HG03457 (cell line): Measurements from ENCODE around the gene PAX6.

Source experiments
- ATAC-seq: cut with Tn5 transposase; IDR thresholded peaks from one replicate; pipeline ENCODE4 v1.9.1; 2021; ENCODE audit warnings: moderate number of reproducible peaks; ENCODE audit not compliant: unreplicated experiment

The PAX6 gene

GRCh38 chr11:31799435-31800397, 11.4 kb downstream of the PAX6 start:
- ATAC-seq: no peak

- no peak for ATAC-seq
Measured at GRCh38 chr11:31798554-31799434, 12.3 kb downstream of the PAX6 start.

GRCh38 chr11:31798057-31798553, 13.0 kb downstream of the PAX6 start:
- ATAC-seq: no peak

GRCh38 chr11:31797190-31798056, 13.7 kb downstream of the PAX6 start:
- ATAC-seq: no peak

GRCh38 chr11:31796499-31797189, 14.5 kb downstream of the PAX6 start:
- ATAC-seq: no peak

GRCh38 chr11:31795706-31796498, 15.2 kb downstream of the PAX6 start:
- no peak for ATAC-seq

- ATAC-seq: no peak
Measured at GRCh38 chr11:31794548-31794947, 16.6 kb downstream of the PAX6 start.

- ATAC-seq: no peak
Measured at GRCh38 chr11:31793264-31793663, 17.9 kb downstream of the PAX6 start.

- no peak for ATAC-seq
Measured at GRCh38 chr11:31792456-31792855, 18.7 kb downstream of the PAX6 start.

- no peak for ATAC-seq
Measured at GRCh38 chr11:31792036-31792435, 19.1 kb downstream of the PAX6 start.

GRCh38 chr11:31790649-31791048, 20.5 kb downstream of the PAX6 start:
- no peak for ATAC-seq

GRCh38 chr11:31788085-31788484, 23.0 kb downstream of the PAX6 start:
- ATAC-seq: no peak

- no peak for ATAC-seq
Measured at GRCh38 chr11:31786996-31787685, 24.0 kb downstream of the PAX6 start.

GRCh38 chr11:31784611-31785010, 26.5 kb downstream of the PAX6 start:
- ATAC-seq: no peak

- ATAC-seq: no peak
Measured at GRCh38 chr11:31783252-31783651, 27.9 kb downstream of the PAX6 start.

- ATAC-seq: no peak
Measured at GRCh38 chr11:31782257-31782656, 28.9 kb downstream of the PAX6 start.

GRCh38 chr11:31780480-31780971, 30.6 kb downstream of the PAX6 start:
- ATAC-seq: no peak

- ATAC-seq: no peak
Measured at GRCh38 chr11:31780078-31780477, 31.0 kb downstream of the PAX6 start.
